Neural cell (in vitro differentiated cells): ENCODE results near the gene CLN6.

Experiments
- MXI1 ChIP-seq: fragments of 450-650 bp; conservative IDR thresholded peaks from 2 replicates; pipeline ENCODE4 v1.6.1; 2014; ENCODE audit warnings: antibody characterized with exemption, mild to moderate bottlenecking; ENCODE audit not compliant: poor library complexity, severe bottlenecking
- RAD21 ChIP-seq: fragments of 450-650 bp; conservative IDR thresholded peaks from 2 replicates; pipeline ENCODE4 v1.6.1; 2014; ENCODE audit warnings: antibody characterized with exemption, mild to moderate bottlenecking, moderate library complexity
- REST ChIP-seq: IDR thresholded peaks from 2 replicates; pipeline ENCODE4 v1.6.1; 2012; ENCODE audit warnings: borderline replicate concordance
- TF ChIP-seq, protein P1 (sequence below): fragments of 450-650 bp; IDR thresholded peaks from 2 replicates; pipeline ENCODE4 v1.5.1; 2014; ENCODE audit warnings: antibody characterized with exemption, mild to moderate bottlenecking, moderate library complexity; ENCODE audit not compliant: poor library complexity, severe bottlenecking

- TF ChIP-seq, protein P1, sequence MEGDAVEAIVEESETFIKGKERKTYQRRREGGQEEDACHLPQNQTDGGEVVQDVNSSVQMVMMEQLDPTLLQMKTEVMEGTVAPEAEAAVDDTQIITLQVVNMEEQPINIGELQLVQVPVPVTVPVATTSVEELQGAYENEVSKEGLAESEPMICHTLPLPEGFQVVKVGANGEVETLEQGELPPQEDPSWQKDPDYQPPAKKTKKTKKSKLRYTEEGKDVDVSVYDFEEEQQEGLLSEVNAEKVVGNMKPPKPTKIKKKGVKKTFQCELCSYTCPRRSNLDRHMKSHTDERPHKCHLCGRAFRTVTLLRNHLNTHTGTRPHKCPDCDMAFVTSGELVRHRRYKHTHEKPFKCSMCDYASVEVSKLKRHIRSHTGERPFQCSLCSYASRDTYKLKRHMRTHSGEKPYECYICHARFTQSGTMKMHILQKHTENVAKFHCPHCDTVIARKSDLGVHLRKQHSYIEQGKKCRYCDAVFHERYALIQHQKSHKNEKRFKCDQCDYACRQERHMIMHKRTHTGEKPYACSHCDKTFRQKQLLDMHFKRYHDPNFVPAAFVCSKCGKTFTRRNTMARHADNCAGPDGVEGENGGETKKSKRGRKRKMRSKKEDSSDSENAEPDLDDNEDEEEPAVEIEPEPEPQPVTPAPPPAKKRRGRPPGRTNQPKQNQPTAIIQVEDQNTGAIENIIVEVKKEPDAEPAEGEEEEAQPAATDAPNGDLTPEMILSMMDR: no peak
- TF ChIP-seq REST (no peak), MXI1 (no peak), RAD21 (no peak)
Observed at GRCh38 chr15:68195336-68196112, 34.0 kb downstream of the CLN6 start.
